Cardiac septum (tissue), 1 donor: ENCODE data around the gene FBXW10B. TPM values are rescaled to one million over a fixed set of nuclear protein-coding genes. Genes with fewer than 3 reads are reported as not detected.
"Not testable (repeated sequence)": the region's sequence is repeated elsewhere in the genome, so short reads cannot be mapped to it uniquely, and the experiment has no call there.

Experiments used
- DNase-seq: peaks from one replicate; pipeline ENCODE4 v3.0.0-alpha.2; 2020; ENCODE audit warnings: low spot score
- intact Hi-C: fragments of 100-400 bp; cut with DNase I; formaldehyde crosslinking; loops from one replicate; pipeline ENCODE4 v1.14.0; 2022
- total RNA-seq: library from RNA; stranded (reverse); fragmentation: NEBNext Ultra II Directional; extraction: Animal tissue kit (Norgen Biotek cat#: 25700); gene quantifications from one replicate; pipeline ENCODE4 v1.2.1, GENCODE V29; 2021
- donor health status: DM: no; HTN: no; CAD: no.

The FBXW10B gene
- total RNA-seq, 1 donor from 2014 or later = 1.2 TPM

- DNase-seq, intact Hi-C loops: not testable (repeated sequence)
Measured at GRCh38 chr17:15642505-15643251, 23.2 kb upstream of the FBXW10B start.

GRCh38 chr17:15642014-15642413 lies 22.5 kb upstream of the FBXW10B start:
- intact Hi-C loops = not testable (repeated sequence)

GRCh38 chr17:15630930-15631453 lies 11.5 kb upstream of the FBXW10B start:
- DNase-seq, intact Hi-C loops: not testable (repeated sequence)

More at GRCh38 chr17:15642014-15642413, 22.5 kb upstream of the FBXW10B start:
- DNase-seq = not testable (repeated sequence)

GRCh38 chr17:15629991-15630390 lies 10.5 kb upstream of the FBXW10B start:
- DNase-seq, intact Hi-C loops: not testable (repeated sequence)

- DNase-seq, intact Hi-C loops: not testable (repeated sequence)
Measured at GRCh38 chr17:15623661-15624209, 4.2 kb upstream of the FBXW10B start.

GRCh38 chr17:15623255-15623654 lies 3.8 kb upstream of the FBXW10B start:
- intact Hi-C loops, DNase-seq: not testable (repeated sequence)

GRCh38 chr17:15622124-15622523 lies 2.6 kb upstream of the FBXW10B start:
- DNase-seq, intact Hi-C loops: not testable (repeated sequence)

- DNase-seq, intact Hi-C loops: not testable (repeated sequence)
Measured at GRCh38 chr17:15616828-15617227, 2.7 kb downstream of the FBXW10B start.

GRCh38 chr17:15615850-15616249 lies 3.7 kb downstream of the FBXW10B start:
- intact Hi-C loops = not testable (repeated sequence)

GRCh38 chr17:15613111-15613510 lies 6.4 kb downstream of the FBXW10B start:
- DNase-seq, intact Hi-C loops: not testable (repeated sequence)

More at GRCh38 chr17:15615850-15616249, 3.7 kb downstream of the FBXW10B start:
- not testable (repeated sequence) for DNase-seq

GRCh38 chr17:15592960-15593359 lies 26.5 kb downstream of the FBXW10B start:
- intact Hi-C loops, DNase-seq: not testable (repeated sequence)

- intact Hi-C loops, DNase-seq: not testable (repeated sequence)
Measured at GRCh38 chr17:15591986-15592385, 27.5 kb downstream of the FBXW10B start.

GRCh38 chr17:15590844-15591243 lies 28.7 kb downstream of the FBXW10B start:
- intact Hi-C loops, DNase-seq: not testable (repeated sequence)

GRCh38 chr17:15589544-15590536 lies 29.7 kb downstream of the FBXW10B start:
- DNase-seq, intact Hi-C loops: not testable (repeated sequence)

- intact Hi-C loops = not testable (repeated sequence)
Measured at GRCh38 chr17:15588017-15588416, 31.5 kb downstream of the FBXW10B start.

GRCh38 chr17:15583313-15583712 lies 36.2 kb downstream of the FBXW10B start:
- DNase-seq, intact Hi-C loops: not testable (repeated sequence)

More at GRCh38 chr17:15588017-15588416, 31.5 kb downstream of the FBXW10B start:
- not testable (repeated sequence) for DNase-seq

- intact Hi-C loops, DNase-seq: not testable (repeated sequence)
Measured at GRCh38 chr17:15581462-15581861, 38.0 kb downstream of the FBXW10B start.

GRCh38 chr17:15576848-15577247 lies 42.7 kb downstream of the FBXW10B start:
- intact Hi-C loops, DNase-seq: not testable (repeated sequence)

- DNase-seq, intact Hi-C loops: not testable (repeated sequence)
Measured at GRCh38 chr17:15574660-15575059, 44.8 kb downstream of the FBXW10B start.
